ENCODE data around the gene HBM. TPM values are rescaled to one million over a fixed set of nuclear protein-coding genes. Genes with fewer than 3 reads are reported as not detected.

HBM gene
- total RNA-seq, 1 donor from 2014 or later, result 1.2 TPM

DNA sequence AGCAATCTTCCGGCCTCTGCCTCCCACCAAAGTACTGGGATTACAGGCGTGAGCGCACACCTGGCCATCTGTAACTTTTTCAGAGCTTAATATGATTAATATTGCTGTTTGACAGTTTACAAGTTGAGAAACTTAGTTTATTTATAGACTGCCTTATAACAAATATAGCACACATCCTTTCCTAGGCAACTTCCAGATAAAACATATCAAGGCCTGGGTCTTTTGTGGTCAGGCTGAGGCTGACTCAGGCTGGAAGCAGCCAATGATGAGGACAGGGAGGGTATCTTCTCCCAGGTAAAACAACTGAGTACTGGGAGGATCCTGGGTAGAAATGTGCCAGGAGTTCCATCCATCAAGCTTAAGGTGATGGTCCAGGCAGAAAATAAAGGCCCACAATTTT is 47.2 kb downstream of the HBM start:
- intact Hi-C loops (cut with DNase I), result no loop called here
- no peak for DNase-seq (ENCODE audit: low spot score)

Other genes with a start within 250 kb of the HBM start
- gene POLR3K, start 112.4 kb upstream of the HBM start, total RNA-seq, result 9.2 TPM
- 45.6 TPM for gene SNRNP25, start 112.2 kb upstream of the HBM start, total RNA-seq
- gene RHBDF1, start 93.3 kb upstream of the HBM start, total RNA-seq, result 31.4 TPM
- gene MPG, start 87.8 kb upstream of the HBM start, total RNA-seq, result 33.6 TPM
- gene NPRL3, start 27.3 kb upstream of the HBM start, total RNA-seq, result 24.0 TPM
- not detected for gene HBZ, start 13.3 kb upstream of the HBM start, total RNA-seq
- gene HBA2, start 6.9 kb downstream of the HBM start, total RNA-seq, result 487 TPM
- 780 TPM for gene HBA1, start 10.7 kb downstream of the HBM start, total RNA-seq
- not detected for gene HBQ1, start 14.5 kb downstream of the HBM start, total RNA-seq
- gene LUC7L, start 63.5 kb downstream of the HBM start, total RNA-seq, result 30.9 TPM
- gene FAM234A, start 68.8 kb downstream of the HBM start, total RNA-seq, result 137 TPM
- gene RGS11, start 110.0 kb downstream of the HBM start, total RNA-seq, result 31.4 TPM
- 2.8 TPM for gene ARHGDIG, start 114.6 kb downstream of the HBM start, total RNA-seq
- gene PDIA2, start 117.2 kb downstream of the HBM start, total RNA-seq, result 0.81 TPM
- gene AXIN1, start 186.7 kb downstream of the HBM start, total RNA-seq, result 13.5 TPM
- 60.1 TPM for gene MRPL28, start 204.6 kb downstream of the HBM start, total RNA-seq
- 42.8 TPM for gene PGAP6, start 216.0 kb downstream of the HBM start, total RNA-seq
- gene NME4, start 231.2 kb downstream of the HBM start, total RNA-seq, result 65.0 TPM
- gene DECR2, start 235.9 kb downstream of the HBM start, total RNA-seq, result 11.6 TPM